Mesodermal cell (in vitro differentiated cells): ENCODE measurements around the gene SLC9A1.

Source experiments
- H3K27ac ChIP-seq: 2 replicates; pipeline ENCODE4 v1.7.0; 2013; ENCODE audit warnings: mild to moderate bottlenecking, low read depth, low read length, moderate library complexity; ENCODE audit not compliant: severe bottlenecking
- H3K36me3 ChIP-seq: 2 replicates; pipeline ENCODE4 v1.7.1; 2013; ENCODE audit warnings: mild to moderate bottlenecking, low read length, moderate library complexity; ENCODE audit not compliant: control insufficient read depth, insufficient read depth
- H3K4me1 ChIP-seq: one replicate; pipeline ENCODE4 v1.7.1; 2013; ENCODE audit warnings: mild to moderate bottlenecking, low read length; ENCODE audit not compliant: insufficient read depth, control insufficient read depth, poor library complexity, severe bottlenecking
- H3K4me3 ChIP-seq: 2 replicates; pipeline ENCODE4 v1.7.0; 2013; ENCODE audit warnings: low read length, control low read depth, mild to moderate bottlenecking; ENCODE audit not compliant: insufficient read depth, poor library complexity, severe bottlenecking; ENCODE audit errors: extremely low read depth
- H3K9me3 ChIP-seq: 2 replicates; pipeline ENCODE4 v1.7.1; 2013; ENCODE audit warnings: mild to moderate bottlenecking, low read length, moderate library complexity; ENCODE audit not compliant: control insufficient read depth
- WGBS, 2 experiments: methylation state at CpG; one replicate each; pipeline ENCODE4 v1.1.5; 2013; ENCODE audit warnings: missing lambda C conversion rate in 2 of 2; ENCODE audit not compliant: insufficient coverage in 2 of 2; 5-methylcytosine and 5-hydroxymethylcytosine counted together

Gene SLC9A1

GRCh38 chr1:27103498-27103897 lies 51.4 kb downstream of the SLC9A1 start:
- WGBS, 2 experiments: 87 to 93% methylated on average over 4 of the region's 4 CpGs
- Histone ChIP-seq H3K9me3 (no peaks in the 10 kb centered on the region), H3K4me3 (no peak overlapping the region), H3K4me1 (peaks cover 19% of the 10 kb centered on the region), H3K27ac (no peak overlapping the region), H3K36me3 (peaks cover 15% of the 10 kb centered on the region)

- WGBS, 2 experiments: 47 to 68% methylated on average over 10 to 14 of the region's 15 CpGs
- no peaks in the 10 kb centered on the region for H3K9me3 ChIP-seq
- H3K4me3 ChIP-seq: no peak overlapping the region
- peaks cover 15% of the 10 kb centered on the region for H3K36me3 ChIP-seq
- H3K4me1 ChIP-seq: peaks cover 19% of the 10 kb centered on the region
- H3K27ac ChIP-seq: no peak overlapping the region
Measured at GRCh38 chr1:27102707-27103468, 52.0 kb downstream of the SLC9A1 start.

- Histone ChIP-seq H3K4me3 (no peak overlapping the region), H3K9me3 (no peaks in the 10 kb centered on the region), H3K4me1 (peaks cover 19% of the 10 kb centered on the region), H3K27ac (no peak overlapping the region), H3K36me3 (peaks cover 15% of the 10 kb centered on the region)
- WGBS, 2 experiments: 91 to 93% methylated on average over 11 of the region's 17 CpGs
Measured at GRCh38 chr1:27102134-27102706, 52.7 kb downstream of the SLC9A1 start.

GRCh38 chr1:27101696-27102095 lies 53.2 kb downstream of the SLC9A1 start:
- WGBS, 2 experiments: 94 to 96% methylated on average over 9 to 14 of the region's 15 CpGs
- peaks cover 19% of the 10 kb centered on the region for H3K4me1 ChIP-seq
- H3K36me3 ChIP-seq: peaks cover 15% of the 10 kb centered on the region
- no peaks in the 10 kb centered on the region for H3K9me3 ChIP-seq
- H3K27ac ChIP-seq: no peak overlapping the region
- H3K4me3 ChIP-seq: no peak overlapping the region

- WGBS, 2 experiments: 94 to 98% methylated on average over 10 to 11 of the region's 11 CpGs
- no peak overlapping the region for H3K4me3 ChIP-seq
- H3K36me3 ChIP-seq: peaks cover 11% of the 10 kb centered on the region
- peaks cover 19% of the 10 kb centered on the region for H3K4me1 ChIP-seq
- no peaks in the 10 kb centered on the region for H3K9me3 ChIP-seq
- no peak overlapping the region for H3K27ac ChIP-seq
Measured at GRCh38 chr1:27101054-27101491, 53.9 kb downstream of the SLC9A1 start.

GRCh38 chr1:27100335-27101053 lies 54.4 kb downstream of the SLC9A1 start:
- Histone ChIP-seq H3K4me1 (peaks cover 19% of the 10 kb centered on the region), H3K36me3 (peaks cover 6% of the 10 kb centered on the region), H3K27ac (peak overlapping the region; percentile 87), H3K9me3 (no peaks in the 10 kb centered on the region), H3K4me3 (no peak overlapping the region)
- 88 to 92% methylated on average over 20 to 33 of the region's 33 CpGs for WGBS, 2 experiments

GRCh38 chr1:27099587-27100334 lies 55.2 kb downstream of the SLC9A1 start:
- WGBS, 2 experiments: 38 to 39% methylated on average over 14 of the region's 15 CpGs
- H3K27ac ChIP-seq: peak overlapping the region; percentile 87

GRCh38 chr1:27099135-27099586 lies 55.8 kb downstream of the SLC9A1 start:
- Histone ChIP-seq H3K36me3 (peaks cover 6% of the 10 kb centered on the region), H3K4me3 (no peak overlapping the region), H3K4me1 (peaks cover 19% of the 10 kb centered on the region), H3K27ac (peak overlapping the region; percentile 87), H3K9me3 (no peaks in the 10 kb centered on the region)
- 28 to 50% methylated on average over 3 to 4 of the region's 4 CpGs for WGBS, 2 experiments

More at GRCh38 chr1:27099587-27100334, 55.2 kb downstream of the SLC9A1 start:
- Histone ChIP-seq H3K36me3 (peaks cover 6% of the 10 kb centered on the region), H3K9me3 (no peaks in the 10 kb centered on the region), H3K4me3 (no peak overlapping the region), H3K4me1 (peaks cover 19% of the 10 kb centered on the region)

- peaks cover 6% of the 10 kb centered on the region for H3K36me3 ChIP-seq
- H3K4me1 ChIP-seq: peaks cover 19% of the 10 kb centered on the region
- no peak overlapping the region for H3K4me3 ChIP-seq
- no peaks in the 10 kb centered on the region for H3K9me3 ChIP-seq
- peak overlapping the region; percentile 87 for H3K27ac ChIP-seq
- 94 to 96% methylated on average over 5 to 12 of the region's 14 CpGs for WGBS, 2 experiments
Measured at GRCh38 chr1:27098431-27099134, 56.3 kb downstream of the SLC9A1 start.

GRCh38 chr1:27097484-27097917 lies 57.4 kb downstream of the SLC9A1 start:
- H3K4me1 ChIP-seq: peaks cover 19% of the 10 kb centered on the region
- peaks cover 6% of the 10 kb centered on the region for H3K36me3 ChIP-seq
- H3K4me3 ChIP-seq: no peak overlapping the region
- no peaks in the 10 kb centered on the region for H3K9me3 ChIP-seq
- H3K27ac ChIP-seq: no peak overlapping the region
- whole genome bisulfite sequencing, 2 experiments: 0% methylated on average over 3 of the region's 5 CpGs
